Measurements from ENCODE around the gene CIZ1. TPM values are rescaled to one million over a fixed set of nuclear protein-coding genes. Genes with fewer than 3 reads are reported as not detected.

CIZ1 gene
- total and polyA plus RNA-seq, 2 of the 13 experiments (the other 11 are each of a cell fraction or from before 2014, with no cell fraction given), result 30.6 to 50.3 TPM

DNA sequence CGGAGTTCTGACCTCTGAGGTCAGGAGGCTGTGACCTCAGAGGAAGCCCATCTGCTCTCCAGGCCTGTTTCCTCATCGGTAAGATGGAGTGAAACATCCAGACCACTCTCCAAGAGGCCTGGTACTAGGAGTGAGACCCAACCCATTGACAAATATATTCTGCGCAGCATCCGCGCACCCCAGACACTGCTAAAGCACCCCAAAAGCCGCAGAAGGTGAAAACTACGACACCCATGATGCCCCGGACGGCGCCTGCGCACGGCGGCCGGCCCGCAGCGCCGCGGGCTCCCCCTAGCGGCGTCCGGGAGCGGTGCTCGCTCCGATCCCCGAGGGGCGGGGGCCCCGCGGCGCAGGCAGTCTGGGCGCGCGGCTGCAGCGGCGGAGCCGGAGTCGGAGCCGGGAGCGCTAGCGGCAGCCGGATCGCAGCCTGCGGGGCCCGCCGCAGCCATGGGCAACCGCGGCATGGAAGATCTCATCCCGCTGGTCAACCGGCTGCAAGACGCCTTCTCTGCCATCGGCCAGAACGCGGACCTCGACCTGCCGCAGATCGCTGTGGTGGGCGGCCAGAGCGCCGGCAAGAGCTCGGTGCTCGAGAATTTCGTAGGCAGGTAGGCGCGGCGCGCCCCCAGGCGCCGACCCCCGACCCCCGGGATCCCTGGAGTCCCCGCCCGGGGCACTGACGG, 11.8 kb upstream of the CIZ1 start, which contains the start of gene DNM1 (continued):
- TF ChIP-seq CREM (IDR thresholded peaks at IDR 0.05) (no peak), CREM (CRISPR knock-in tag; IDR thresholded peaks at IDR 0.05) (no peak), ZNF780A (CRISPR knock-in tag; IDR thresholded peaks at IDR 0.05) (no peak), ZNF607 (CRISPR knock-in tag; IDR thresholded peaks at IDR 0.05; ENCODE audit: borderline replicate concordance) (no peak), MAF1 (CRISPR knock-in tag; IDR thresholded peaks at IDR 0.05; ENCODE audit: borderline replicate concordance) (no peak), KDM1A (CRISPR knock-in tag; IDR thresholded peaks at IDR 0.05) (no peak), KMT2B (CRISPR knock-in tag; IDR thresholded peaks at IDR 0.05) (no peak), U2AF1 (optimal IDR thresholded peaks at IDR 0.05; ENCODE audit: low read depth, low read length) (no peak), ZMAT3 (CRISPR knock-in tag; conservative IDR thresholded peaks at IDR 0.05) (0 out of 2 replicates have a peak, but pooled peaks have one; percentile 35), AGO1 (IDR thresholded peaks at IDR 0.05; ENCODE audit: low read depth, low read length, poor library complexity, severe bottlenecking) (no peak), PITX1 (CRISPR knock-in tag; IDR thresholded peaks at IDR 0.05) (no peak), ZNF775 (CRISPR knock-in tag; IDR thresholded peaks at IDR 0.05; ENCODE audit: borderline replicate concordance) (no peak), CHCHD3 (CRISPR knock-in tag; IDR thresholded peaks at IDR 0.05) (no peak), DNMT1 (CRISPR knock-in tag; IDR thresholded peaks at IDR 0.05) (no peak; the same call in 1 of the 2 replicates), REPIN1 (CRISPR knock-in tag; IDR thresholded peaks at IDR 0.05; ENCODE audit: borderline replicate concordance, low read depth) (no peak), SAFB2 (CRISPR knock-in tag; IDR thresholded peaks at IDR 0.05; ENCODE audit: borderline replicate concordance, low read depth) (no peak), FOXO1 (CRISPR knock-in tag; IDR thresholded peaks at IDR 0.05) (no peak; the same call in 1 of the 2 replicates), ARNT (IDR thresholded peaks at IDR 0.05) (no peak), ZNF570 (CRISPR knock-in tag; IDR thresholded peaks at IDR 0.05; ENCODE audit: borderline replicate concordance) (no peak), SUZ12 (IDR thresholded peaks at IDR 0.05; ENCODE audit: low read depth, low read length) (peak; percentile 53; the same call in 1 of the 2 replicates), SIX4 (CRISPR knock-in tag; IDR thresholded peaks at IDR 0.05) (no peak), ZNF572 (CRISPR knock-in tag; IDR thresholded peaks at IDR 0.05) (no peak), IRX3 (CRISPR knock-in tag; IDR thresholded peaks at IDR 0.05; ENCODE audit: borderline replicate concordance, low read depth) (no peak), ZSCAN25 (CRISPR knock-in tag; IDR thresholded peaks at IDR 0.05) (0 out of 2 replicates have a peak, but pooled peaks have one; percentile 22), ZNF850 (CRISPR knock-in tag; conservative IDR thresholded peaks at IDR 0.05) (no peak), MEF2D (CRISPR knock-in tag; IDR thresholded peaks at IDR 0.05) (no peak), ZNF10 (CRISPR knock-in tag; IDR thresholded peaks at IDR 0.05; ENCODE audit: borderline replicate concordance, low read depth) (no peak)
- TF ChIP-seq, protein P1, sequence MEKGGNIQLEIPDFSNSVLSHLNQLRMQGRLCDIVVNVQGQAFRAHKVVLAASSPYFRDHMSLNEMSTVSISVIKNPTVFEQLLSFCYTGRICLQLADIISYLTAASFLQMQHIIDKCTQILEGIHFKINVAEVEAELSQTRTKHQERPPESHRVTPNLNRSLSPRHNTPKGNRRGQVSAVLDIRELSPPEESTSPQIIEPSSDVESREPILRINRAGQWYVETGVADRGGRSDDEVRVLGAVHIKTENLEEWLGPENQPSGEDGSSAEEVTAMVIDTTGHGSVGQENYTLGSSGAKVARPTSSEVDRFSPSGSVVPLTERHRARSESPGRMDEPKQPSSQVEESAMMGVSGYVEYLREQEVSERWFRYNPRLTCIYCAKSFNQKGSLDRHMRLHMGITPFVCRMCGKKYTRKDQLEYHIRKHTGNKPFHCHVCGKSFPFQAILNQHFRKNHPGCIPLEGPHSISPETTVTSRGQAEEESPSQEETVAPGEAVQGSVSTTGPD (CRISPR knock-in tag; IDR thresholded peaks at IDR 0.05), result no peak
- TF ChIP-seq, protein P2, sequence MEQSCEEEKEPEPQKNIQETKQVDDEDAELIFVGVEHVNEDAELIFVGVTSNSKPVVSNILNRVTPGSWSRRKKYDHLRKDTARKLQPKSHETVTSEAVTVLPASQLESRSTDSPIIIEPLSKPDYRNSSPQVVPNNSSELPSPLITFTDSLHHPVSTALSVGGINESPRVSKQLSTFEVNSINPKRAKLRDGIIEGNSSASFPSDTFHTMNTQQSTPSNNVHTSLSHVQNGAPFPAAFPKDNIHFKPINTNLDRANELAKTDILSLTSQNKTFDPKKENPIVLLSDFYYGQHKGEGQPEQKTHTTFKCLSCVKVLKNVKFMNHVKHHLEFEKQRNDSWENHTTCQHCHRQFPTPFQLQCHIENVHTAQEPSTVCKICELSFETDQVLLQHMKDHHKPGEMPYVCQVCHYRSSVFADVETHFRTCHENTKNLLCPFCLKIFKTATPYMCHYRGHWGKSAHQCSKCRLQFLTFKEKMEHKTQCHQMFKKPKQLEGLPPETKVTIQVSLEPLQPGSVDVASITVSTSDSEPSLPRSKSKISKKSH (CRISPR knock-in tag; IDR thresholded peaks at IDR 0.05; ENCODE audit: borderline replicate concordance), result no peak
- TF ChIP-seq, protein P3, sequence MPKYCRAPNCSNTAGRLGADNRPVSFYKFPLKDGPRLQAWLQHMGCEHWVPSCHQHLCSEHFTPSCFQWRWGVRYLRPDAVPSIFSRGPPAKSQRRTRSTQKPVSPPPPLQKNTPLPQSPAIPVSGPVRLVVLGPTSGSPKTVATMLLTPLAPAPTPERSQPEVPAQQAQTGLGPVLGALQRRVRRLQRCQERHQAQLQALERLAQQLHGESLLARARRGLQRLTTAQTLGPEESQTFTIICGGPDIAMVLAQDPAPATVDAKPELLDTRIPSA (CRISPR knock-in tag; IDR thresholded peaks at IDR 0.05; ENCODE audit: borderline replicate concordance), result no peak

Data from HepG2 (cell line).